ENCODE data around the gene ST6GALNAC2.

ST6GALNAC2 gene

GRCh38 chr17:76573096-76573495, 12.6 kb downstream of the ST6GALNAC2 start:
- Histone ChIP-seq H2AK5ac (ENCODE audit: low read length) (no peak overlapping the region), H3K18ac (ENCODE audit: low read length) (no peak overlapping the region), H3K4me1 (ENCODE audit: control insufficient read depth in 1 of 2, insufficient read depth in 2 of 2, low read length in 2 of 2) (peaks cover 0 to 4% of the 10 kb centered on the region in 2 experiments), H3K9me3 (ENCODE audit: insufficient read depth, low read depth, low read length) (no peaks in the 10 kb centered on the region), H3K4ac (ENCODE audit: low read depth, low read length) (no peak overlapping the region), H4K8ac (ENCODE audit: low read depth, low read length) (no peak overlapping the region), H3K23ac (ENCODE audit: low read length) (no peak overlapping the region), H2BK5ac (ENCODE audit: low read depth, low read length, poor library complexity) (no peak overlapping the region), H2AFZ (ENCODE audit: insufficient read depth, low read length, poor library complexity) (no peak overlapping the region), H3K27ac (ENCODE audit: low read depth, low read length) (no peak overlapping the region), H3K27me3 (ENCODE audit: insufficient read depth, low read length) (no peaks in the 10 kb centered on the region), H3K79me2 (ENCODE audit: control insufficient read depth, insufficient read depth, low read length, poor library complexity) (no peaks in the 10 kb centered on the region), H3K4me2 (ENCODE audit: low read length) (no peak overlapping the region), H3K9ac (ENCODE audit: low read length) (no peak overlapping the region), H4K91ac (ENCODE audit: low read depth, low read length) (no peak overlapping the region), H2BK120ac (ENCODE audit: insufficient read depth, low read length, poor library complexity) (no peak overlapping the region), H3K79me1 (ENCODE audit: low read length) (no peaks in the 10 kb centered on the region), H2BK12ac (ENCODE audit: low read length) (no peak overlapping the region), H4K12ac (ENCODE audit: low read depth, low read length) (no peak overlapping the region), H3K14ac (ENCODE audit: low read length) (no peak overlapping the region), H3K36me3 (ENCODE audit: control insufficient read depth in 1 of 2, insufficient read depth in 2 of 2, low read length in 2 of 2) (no peaks in the 10 kb centered on the region), H3K4me3 (ENCODE audit: low read depth, low read length) (no peak overlapping the region)
- WGBS (ENCODE audit: extremely low coverage, insufficient coverage, insufficient read length) = no CpG with 5 or more reads among the region's 10 CpGs
- no peak for DNase-seq

GRCh38 chr17:76572201-76572910, 13.3 kb downstream of the ST6GALNAC2 start:
- H2AK5ac ChIP-seq (ENCODE audit: low read length) = no peak overlapping the region
- no peaks in the 10 kb centered on the region for H3K9me3 ChIP-seq (ENCODE audit: insufficient read depth, low read depth, low read length)
- H3K4ac ChIP-seq (ENCODE audit: low read depth, low read length) = no peak overlapping the region

GRCh38 chr17:76570877-76571471, 14.7 kb downstream of the ST6GALNAC2 start:
- Histone ChIP-seq H2BK120ac (ENCODE audit: insufficient read depth, low read length, poor library complexity) (no peak overlapping the region), H3K18ac (ENCODE audit: low read length) (no peak overlapping the region), H3K4me1 (ENCODE audit: control insufficient read depth in 1 of 2, insufficient read depth in 2 of 2, low read length in 2 of 2) (peaks cover 0 to 4% of the 10 kb centered on the region in 2 experiments), H4K8ac (ENCODE audit: low read depth, low read length) (no peak overlapping the region), H2AK5ac (ENCODE audit: low read length) (no peak overlapping the region), H3K27me3 (ENCODE audit: insufficient read depth, low read length) (no peaks in the 10 kb centered on the region), H3K4me2 (ENCODE audit: low read length) (no peak overlapping the region), H2BK12ac (ENCODE audit: low read length) (no peak overlapping the region), H3K27ac (ENCODE audit: low read depth, low read length) (no peak overlapping the region), H3K4ac (ENCODE audit: low read depth, low read length) (no peak overlapping the region), H3K36me3 (ENCODE audit: control insufficient read depth in 1 of 2, insufficient read depth in 2 of 2, low read length in 2 of 2) (peaks cover 5 to 8% of the 10 kb centered on the region in 2 experiments), H3K79me1 (ENCODE audit: low read length) (no peaks in the 10 kb centered on the region), H2BK5ac (ENCODE audit: low read depth, low read length, poor library complexity) (no peak overlapping the region), H4K12ac (ENCODE audit: low read depth, low read length) (no peak overlapping the region), H3K14ac (ENCODE audit: low read length) (no peak overlapping the region), H3K4me3 (ENCODE audit: low read depth, low read length) (no peak overlapping the region), H3K9ac (ENCODE audit: low read length) (no peak overlapping the region), H2AFZ (ENCODE audit: insufficient read depth, low read length, poor library complexity) (no peak overlapping the region), H3K79me2 (ENCODE audit: control insufficient read depth, insufficient read depth, low read length, poor library complexity) (no peaks in the 10 kb centered on the region), H3K23ac (ENCODE audit: low read length) (no peak overlapping the region), H4K91ac (ENCODE audit: low read depth, low read length) (no peak overlapping the region), H3K9me3 (ENCODE audit: insufficient read depth, low read depth, low read length) (no peaks in the 10 kb centered on the region)
- DNase-seq = no peak
- WGBS (ENCODE audit: extremely low coverage, insufficient coverage, insufficient read length) = no CpG with 5 or more reads among the region's 13 CpGs

More at GRCh38 chr17:76572201-76572910, 13.3 kb downstream of the ST6GALNAC2 start:
- Histone ChIP-seq H3K9ac (ENCODE audit: low read length) (no peak overlapping the region), H3K14ac (ENCODE audit: low read length) (no peak overlapping the region), H2BK120ac (ENCODE audit: insufficient read depth, low read length, poor library complexity) (no peak overlapping the region), H4K91ac (ENCODE audit: low read depth, low read length) (no peak overlapping the region), H4K8ac (ENCODE audit: low read depth, low read length) (no peak overlapping the region), H3K27ac (ENCODE audit: low read depth, low read length) (no peak overlapping the region), H3K79me1 (ENCODE audit: low read length) (no peaks in the 10 kb centered on the region), H3K27me3 (ENCODE audit: insufficient read depth, low read length) (no peaks in the 10 kb centered on the region), H3K4me1 (ENCODE audit: control insufficient read depth in 1 of 2, insufficient read depth in 2 of 2, low read length in 2 of 2) (peaks cover 0 to 4% of the 10 kb centered on the region in 2 experiments), H2AFZ (ENCODE audit: insufficient read depth, low read length, poor library complexity) (no peak overlapping the region), H3K79me2 (ENCODE audit: control insufficient read depth, insufficient read depth, low read length, poor library complexity) (no peaks in the 10 kb centered on the region), H3K23ac (ENCODE audit: low read length) (no peak overlapping the region), H3K4me2 (ENCODE audit: low read length) (no peak overlapping the region), H2BK12ac (ENCODE audit: low read length) (no peak overlapping the region), H3K36me3 (ENCODE audit: control insufficient read depth in 1 of 2, insufficient read depth in 2 of 2, low read length in 2 of 2) (no peaks in the 10 kb centered on the region), H2BK5ac (ENCODE audit: low read depth, low read length, poor library complexity) (no peak overlapping the region), H3K18ac (ENCODE audit: low read length) (no peak overlapping the region), H4K12ac (ENCODE audit: low read depth, low read length) (no peak overlapping the region), H3K4me3 (ENCODE audit: low read depth, low read length) (peak overlapping the region; percentile 4)
- WGBS (ENCODE audit: extremely low coverage, insufficient coverage, insufficient read length) = no CpG with 5 or more reads among the region's 17 CpGs
- DNase-seq = no peak

- Histone ChIP-seq H3K4me3 (ENCODE audit: low read depth, low read length) (no peak overlapping the region), H3K9me3 (ENCODE audit: insufficient read depth, low read depth, low read length) (no peaks in the 10 kb centered on the region), H3K79me2 (ENCODE audit: control insufficient read depth, insufficient read depth, low read length, poor library complexity) (no peaks in the 10 kb centered on the region), H4K12ac (ENCODE audit: low read depth, low read length) (no peak overlapping the region), H3K27ac (ENCODE audit: low read depth, low read length) (no peak overlapping the region), H3K27me3 (ENCODE audit: insufficient read depth, low read length) (no peaks in the 10 kb centered on the region), H3K23ac (ENCODE audit: low read length) (no peak overlapping the region), H3K9ac (ENCODE audit: low read length) (no peak overlapping the region), H2AFZ (ENCODE audit: insufficient read depth, low read length, poor library complexity) (no peak overlapping the region), H3K36me3 (ENCODE audit: control insufficient read depth in 1 of 2, insufficient read depth in 2 of 2, low read length in 2 of 2) (peaks cover 5 to 13% of the 10 kb centered on the region in 2 experiments), H3K14ac (ENCODE audit: low read length) (no peak overlapping the region), H2BK12ac (ENCODE audit: low read length) (no peak overlapping the region), H2BK120ac (ENCODE audit: insufficient read depth, low read length, poor library complexity) (no peak overlapping the region), H3K79me1 (ENCODE audit: low read length) (no peaks in the 10 kb centered on the region), H3K18ac (ENCODE audit: low read length) (no peak overlapping the region), H4K91ac (ENCODE audit: low read depth, low read length) (no peak overlapping the region), H4K8ac (ENCODE audit: low read depth, low read length) (no peak overlapping the region), H3K4me2 (ENCODE audit: low read length) (no peak overlapping the region), H3K4me1 (ENCODE audit: control insufficient read depth in 1 of 2, insufficient read depth in 2 of 2, low read length in 2 of 2) (peaks cover 0 to 4% of the 10 kb centered on the region in 2 experiments), H2AK5ac (ENCODE audit: low read length) (no peak overlapping the region), H3K4ac (ENCODE audit: low read depth, low read length) (no peak overlapping the region), H2BK5ac (ENCODE audit: low read depth, low read length, poor library complexity) (no peak overlapping the region)
- no CpG with 5 or more reads among the region's 7 CpGs for WGBS (ENCODE audit: extremely low coverage, insufficient coverage, insufficient read length)
- no peak for DNase-seq
Observed at GRCh38 chr17:76570457-76570856, 15.2 kb downstream of the ST6GALNAC2 start.
